Measurements from ENCODE around the gene TSSC4. TPM values are rescaled to one million over a fixed set of nuclear protein-coding genes. Genes with fewer than 3 reads are reported as not detected.

TSSC4 gene
- total and polyA plus RNA-seq, 9 of the 15 experiments (the other 6 are each of a cell fraction or from before 2014, with no cell fraction given): 0.41 to 54.2 (median 11.0) TPM

DNA sequence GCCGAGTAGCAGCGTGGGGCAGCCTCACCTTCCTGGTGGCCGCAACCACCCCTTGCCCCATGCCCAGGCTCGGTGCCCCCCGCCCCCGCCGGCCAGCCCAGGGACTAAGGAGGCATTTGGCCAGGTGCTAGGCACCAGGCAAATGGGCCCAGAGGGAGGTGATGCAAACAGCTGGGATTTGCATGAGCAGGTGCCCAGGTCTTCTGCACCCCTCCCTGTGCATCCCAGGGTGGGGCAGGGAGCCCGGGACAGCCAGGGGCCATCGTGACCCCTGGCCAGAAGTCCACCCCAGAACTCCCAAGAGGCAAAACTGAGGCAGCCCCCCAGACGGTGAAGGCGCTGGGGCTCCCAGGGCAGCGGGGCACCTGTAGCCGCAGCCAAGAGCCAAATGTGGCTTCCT, 25.7 kb downstream of the TSSC4 start:
- ChIA-PET POLR2A (interaction anchor here (0.8 kb wide), 1 partner anchor 105 kb away, joined by 3 read pairs; no protein-coding TSS in a partner anchor), CTCF (ENCODE audit: low intra/inter-chr PET ratio) (interaction anchor here (0.6 to 6.2 kb wide), 2 partner anchors 105 to 451 kb away, joined by 4 to 76 read pairs; no protein-coding TSS in a partner anchor)
- H3K27ac ChIP-seq (ENCODE audit: extremely low read depth, low read depth, low read length): no peak overlapping the region
- peaks cover 2% of the 10 kb centered on the region for H3K9me1 ChIP-seq (ENCODE audit: control insufficient read depth, insufficient read depth, low read length)
- H3K79me2 ChIP-seq (ENCODE audit: control insufficient read depth, insufficient read depth, low read length): no peaks in the 10 kb centered on the region
- BruUV-seq (replicated peaks): no TSS peak
- peaks cover 0 to 38% of the 10 kb centered on the region in 2 experiments; a peak in 4 of 5 replicates for H3K27me3 ChIP-seq (ENCODE audit: control insufficient read depth in 2 of 2, insufficient read depth in 2 of 2, low read length in 2 of 2)
- peaks cover 0 to 17% of the 10 kb centered on the region in 2 experiments; a peak in 2 of 5 replicates for H3K4me1 ChIP-seq (replicated peaks in 1 of 2; ENCODE audit: control insufficient read depth in 2 of 2, insufficient read depth in 2 of 2, low read length in 2 of 2)
- in situ Hi-C loops (cut with MboI): loop anchor here (5.0 kb wide), 2 partner anchors 106 to 471 kb away; no protein-coding TSS in a partner anchor
- H3K9ac ChIP-seq (ENCODE audit: insufficient read depth in 1 of 2, low read depth in 2 of 2, low read length in 2 of 2): no peak overlapping the region
- peaks cover 6% of the 10 kb centered on the region; the same call in 1 of the 2 replicates for H3K9me3 ChIP-seq (replicated peaks; ENCODE audit: control insufficient read depth, insufficient read depth, low read depth, low read length)
- no peak for DNase-seq (ENCODE audit: extremely low read depth in 1 of 4, low spot score in 3 of 4)
- ATAC-seq: no peak
- no peaks in the 10 kb centered on the region for H3K36me3 ChIP-seq (ENCODE audit: control insufficient read depth, insufficient read depth, low read length)
- H3K4me2 ChIP-seq (ENCODE audit: insufficient read depth, low read length): no peak overlapping the region
- 11% methylated on average over 11 of the region's 13 CpGs for WGBS (ENCODE audit: insufficient coverage, low coverage, missing lambda C conversion rate)
- H3K4me3 ChIP-seq: no peak overlapping the region
- H2AFZ ChIP-seq (ENCODE audit: low read depth, low read length): no peak overlapping the region
- peaks cover 6% of the 10 kb centered on the region; the same call in 1 of the 2 replicates for H4K20me1 ChIP-seq (replicated peaks; ENCODE audit: control insufficient read depth, insufficient read depth, low read length)
- TF ChIP-seq JUN (IDR thresholded peaks at IDR 0.05; ENCODE audit: borderline replicate concordance, low read depth, low read length) (no peak), JUN (CRISPR knock-in tag; IDR thresholded peaks at IDR 0.05; ENCODE audit: borderline replicate concordance) (no peak), RB1 (IDR thresholded peaks at IDR 0.05; ENCODE audit: low read depth) (no peak)
- FAIRE-seq: no peak
- intact Hi-C loops (cut with micrococcal nuclease): no loop called here

- 29% methylated on average over 12 of the region's 14 CpGs for WGBS (ENCODE audit: insufficient coverage, low coverage, missing lambda C conversion rate)
- H3K4me1 ChIP-seq (replicated peaks in 1 of 2; ENCODE audit: control insufficient read depth in 2 of 2, insufficient read depth in 2 of 2, low read length in 2 of 2): peaks cover 0 to 12% of the 10 kb centered on the region in 2 experiments; a peak in 2 of 5 replicates
- DNase-seq (ENCODE audit: extremely low read depth in 1 of 4, low spot score in 3 of 4) (no peak), ATAC-seq (no peak), FAIRE-seq (no peak)
- H3K27ac ChIP-seq (ENCODE audit: extremely low read depth, low read depth, low read length): no peak overlapping the region
- ChIA-PET CTCF (ENCODE audit: low intra/inter-chr PET ratio) (interaction anchor here (0.6 to 6.2 kb wide), 3 partner anchors 100 to 450 kb away, joined by 4 to 76 read pairs (median 4); no protein-coding TSS in a partner anchor), POLR2A (interaction anchor here (0.9 kb wide), 1 partner anchor 104 kb away, joined by 5 read pairs; no protein-coding TSS in a partner anchor)
- H3K36me3 ChIP-seq (ENCODE audit: control insufficient read depth, insufficient read depth, low read length): no peaks in the 10 kb centered on the region
- no peak overlapping the region for H3K4me2 ChIP-seq (ENCODE audit: insufficient read depth, low read length)
- peaks cover 0 to 36% of the 10 kb centered on the region in 2 experiments; a peak in 4 of 5 replicates for H3K27me3 ChIP-seq (ENCODE audit: control insufficient read depth in 2 of 2, insufficient read depth in 2 of 2, low read length in 2 of 2)
- no peak overlapping the region for H3K4me3 ChIP-seq
- in situ Hi-C loops (cut with MboI) (loop anchor here (5.0 kb wide), 2 partner anchors 105 to 470 kb away; no protein-coding TSS in a partner anchor), intact Hi-C loops (cut with micrococcal nuclease) (no loop called here)
- peaks cover 2% of the 10 kb centered on the region for H3K9me1 ChIP-seq (ENCODE audit: control insufficient read depth, insufficient read depth, low read length)
- H4K20me1 ChIP-seq (replicated peaks; ENCODE audit: control insufficient read depth, insufficient read depth, low read length): peaks cover 6% of the 10 kb centered on the region; the same call in 1 of the 2 replicates
- no peak overlapping the region for H2AFZ ChIP-seq (ENCODE audit: low read depth, low read length)
- no peak overlapping the region for H3K9ac ChIP-seq (ENCODE audit: insufficient read depth in 1 of 2, low read depth in 2 of 2, low read length in 2 of 2)
- H3K79me2 ChIP-seq (ENCODE audit: control insufficient read depth, insufficient read depth, low read length): no peaks in the 10 kb centered on the region
- H3K9me3 ChIP-seq (replicated peaks; ENCODE audit: control insufficient read depth, insufficient read depth, low read depth, low read length): peaks cover 6% of the 10 kb centered on the region; the same call in 1 of the 2 replicates
- no TSS peak for BruUV-seq (replicated peaks)
- no peak for TF ChIP-seq FOXO4 (CRISPR knock-in tag; IDR thresholded peaks at IDR 0.05)
- TF ChIP-seq SREBF1 (IDR thresholded peaks at IDR 0.05; ENCODE audit: borderline replicate concordance, low read depth, low read length): no peak
- TF ChIP-seq HDAC1 (IDR thresholded peaks at IDR 0.05): no peak
- TF ChIP-seq, protein P1, sequence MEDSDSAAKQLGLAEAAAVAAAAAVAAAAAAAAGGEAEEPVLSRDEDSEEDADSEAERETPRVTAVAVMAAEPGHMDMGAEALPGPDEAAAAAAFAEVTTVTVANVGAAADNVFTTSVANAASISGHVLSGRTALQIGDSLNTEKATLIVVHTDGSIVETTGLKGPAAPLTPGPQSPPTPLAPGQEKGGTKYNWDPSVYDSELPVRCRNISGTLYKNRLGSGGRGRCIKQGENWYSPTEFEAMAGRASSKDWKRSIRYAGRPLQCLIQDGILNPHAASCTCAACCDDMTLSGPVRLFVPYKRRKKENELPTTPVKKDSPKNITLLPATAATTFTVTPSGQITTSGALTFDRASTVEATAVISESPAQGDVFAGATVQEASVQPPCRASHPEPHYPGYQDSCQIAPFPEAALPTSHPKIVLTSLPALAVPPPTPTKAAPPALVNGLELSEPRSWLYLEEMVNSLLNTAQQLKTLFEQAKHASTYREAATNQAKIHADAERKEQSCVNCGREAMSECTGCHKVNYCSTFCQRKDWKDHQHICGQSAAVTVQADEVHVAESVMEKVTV (CRISPR knock-in tag; IDR thresholded peaks at IDR 0.05): no peak
- TF ChIP-seq, protein P2, sequence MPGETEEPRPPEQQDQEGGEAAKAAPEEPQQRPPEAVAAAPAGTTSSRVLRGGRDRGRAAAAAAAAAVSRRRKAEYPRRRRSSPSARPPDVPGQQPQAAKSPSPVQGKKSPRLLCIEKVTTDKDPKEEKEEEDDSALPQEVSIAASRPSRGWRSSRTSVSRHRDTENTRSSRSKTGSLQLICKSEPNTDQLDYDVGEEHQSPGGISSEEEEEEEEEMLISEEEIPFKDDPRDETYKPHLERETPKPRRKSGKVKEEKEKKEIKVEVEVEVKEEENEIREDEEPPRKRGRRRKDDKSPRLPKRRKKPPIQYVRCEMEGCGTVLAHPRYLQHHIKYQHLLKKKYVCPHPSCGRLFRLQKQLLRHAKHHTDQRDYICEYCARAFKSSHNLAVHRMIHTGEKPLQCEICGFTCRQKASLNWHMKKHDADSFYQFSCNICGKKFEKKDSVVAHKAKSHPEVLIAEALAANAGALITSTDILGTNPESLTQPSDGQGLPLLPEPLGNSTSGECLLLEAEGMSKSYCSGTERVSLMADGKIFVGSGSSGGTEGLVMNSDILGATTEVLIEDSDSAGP (CRISPR knock-in tag; IDR thresholded peaks at IDR 0.05): no peak
- TF ChIP-seq JUN (IDR thresholded peaks at IDR 0.05; ENCODE audit: borderline replicate concordance, low read depth, low read length): no peak
- TF ChIP-seq JUN (CRISPR knock-in tag; IDR thresholded peaks at IDR 0.05; ENCODE audit: borderline replicate concordance): no peak
Measured at GRCh38 chr11:2426826-2427521, 26.4 kb downstream of the TSSC4 start.

Measured in K562 (cell line).